GM23248 (cell line): Measurements from ENCODE around the gene ANXA8. TPM values are rescaled to one million over a fixed set of nuclear protein-coding genes. Genes with fewer than 3 reads are reported as not detected.
"Not testable (repeated sequence)": the region's sequence is repeated elsewhere in the genome, so short reads cannot be mapped to it uniquely, and the experiment has no call there.

Experiments
- DNase-seq: peaks from one replicate; pipeline ENCODE4 v3.0.0-alpha.2; 2015
- H2AFZ ChIP-seq: fragments of 200-600 bp; sonication (generic); 2 replicates; pipeline ENCODE4 v1.6.1; 2016; ENCODE audit warnings: antibody characterized with exemption
- H3F3A ChIP-seq: fragments of 200-600 bp; sonication (generic); 2 replicates; pipeline ENCODE4 v1.6.1; 2016; ENCODE audit warnings: mild to moderate bottlenecking, antibody characterized with exemption, mixed run types; ENCODE audit not compliant: insufficient read depth
- H3K27ac ChIP-seq: fragments of 200-600 bp; sonication (generic); 2 replicates; pipeline ENCODE4 v1.5.1; 2016; ENCODE audit warnings: mild to moderate bottlenecking
- H3K27me3 ChIP-seq: fragments of 200-600 bp; sonication (generic); replicated peaks from 2 replicates; pipeline ENCODE4 v1.6.1; 2016; ENCODE audit warnings: mild to moderate bottlenecking; ENCODE audit not compliant: insufficient read depth
- H3K36me3 ChIP-seq: fragments of 200-600 bp; sonication (generic); 2 replicates; pipeline ENCODE4 v1.6.1; 2016; ENCODE audit warnings: low read depth, mild to moderate bottlenecking
- H3K4me1 ChIP-seq: fragments of 200-600 bp; sonication (generic); 2 replicates; pipeline ENCODE4 v1.6.1; 2016; ENCODE audit warnings: mild to moderate bottlenecking; ENCODE audit not compliant: insufficient read depth
- H3K4me2 ChIP-seq: fragments of 200-600 bp; sonication (generic); one replicate; pipeline ENCODE4 v1.6.1; 2016; ENCODE audit warnings: mild to moderate bottlenecking; ENCODE audit not compliant: unreplicated experiment
- H3K4me3 ChIP-seq: fragments of 200-600 bp; sonication (generic); 2 replicates; pipeline ENCODE4 v1.5.1; 2016; ENCODE audit warnings: mild to moderate bottlenecking
- H3K79me2 ChIP-seq: fragments of 200-600 bp; sonication (generic); 2 replicates; pipeline ENCODE4 v1.6.1; 2016; ENCODE audit warnings: mild to moderate bottlenecking; ENCODE audit not compliant: insufficient read depth
- H3K9ac ChIP-seq: fragments of 200-600 bp; sonication (generic); 2 replicates; pipeline ENCODE4 v1.6.1; 2016; ENCODE audit warnings: mild to moderate bottlenecking
- H3K9me2 ChIP-seq: fragments of 200-600 bp; sonication (generic); 2 replicates; pipeline ENCODE4 v1.6.1; 2016; ENCODE audit warnings: mixed run types, mild to moderate bottlenecking, moderate library complexity; ENCODE audit not compliant: insufficient read depth
- H3K9me3 ChIP-seq: fragments of 200-600 bp; sonication (generic); one replicate; pipeline ENCODE4 v1.6.1; 2017; ENCODE audit warnings: low read depth
- H4K20me1 ChIP-seq: fragments of 200-600 bp; sonication (generic); 2 replicates; pipeline ENCODE4 v1.6.0; 2016; ENCODE audit not compliant: insufficient read depth
- EZH2 ChIP-seq: fragments of 200-600 bp; sonication (generic); IDR thresholded peaks from 2 replicates; pipeline ENCODE4 v1.6.1; 2018; ENCODE audit warnings: antibody characterized with exemption, mild to moderate bottlenecking; ENCODE audit not compliant: insufficient read depth, poor library complexity, severe bottlenecking
- EZH2phosphoT487 ChIP-seq: fragments of 200-600 bp; sonication (generic); IDR thresholded peaks from 2 replicates; pipeline ENCODE4 v1.6.1; 2018; ENCODE audit warnings: antibody characterized with exemption, moderate library complexity, mild to moderate bottlenecking, low read depth; ENCODE audit not compliant: insufficient read depth
- WGBS, 2 experiments: methylation state at CpG; one replicate each; pipeline ENCODE4 v1.1.6; 2015 to 2017; ENCODE audit warnings: low lambda C conversion rate in 2 of 2, low coverage in 1 of 2; ENCODE audit errors: missing lambda C conversion rate in 2 of 2; 5-methylcytosine and 5-hydroxymethylcytosine counted together
- in situ Hi-C: fragments of 300-500 bp; cut with MboI; formaldehyde crosslinking; loops from 2 replicates; pipeline ENCODE4 v1.15.0; 2020
- polyA plus RNA-seq: library from polyadenylated mRNA; unstranded; fragments of >200 nt; fragmentation: Nextera tagmentation; extraction: Ambion mirVana; gene quantifications from 2 replicates; pipeline ENCODE4 v1.2.1, GENCODE V29; 2016
- total RNA-seq: library from RNA; depleted of rRNA; stranded (reverse); fragments of >200 nt; shearing (Covaris generic); gene quantifications from 2 replicates; pipeline ENCODE4 v1.2.3, GENCODE V29; 2014

The ANXA8 gene
- total and polyA plus RNA-seq, 2 experiments from 2014 or later, result 3.4 to 4.5 TPM

GRCh38 chr10:47456794-47457527 is 27.0 kb downstream of the ANXA8 start:
- TF ChIP-seq EZH2phosphoT487 (no peak), EZH2 (no peak)
- no peak overlapping the region for H3K9ac ChIP-seq
- 87 to 89% methylated on average over 6 of the region's 6 CpGs for WGBS, 2 experiments
- H3F3A ChIP-seq, result no peaks in the 10 kb centered on the region
- DNase-seq, result no peak
- no peaks in the 10 kb centered on the region for H3K36me3 ChIP-seq
- no peaks in the 10 kb centered on the region for H3K9me3 ChIP-seq
- no peak overlapping the region for H2AFZ ChIP-seq
- H4K20me1 ChIP-seq, result no peaks in the 10 kb centered on the region
- H3K9me2 ChIP-seq, result no peaks in the 10 kb centered on the region
- H3K4me1 ChIP-seq, result peaks cover 18% of the 10 kb centered on the region
- no peak overlapping the region for H3K4me2 ChIP-seq
- in situ Hi-C loops, result no loop called here
- H3K27me3 ChIP-seq, result no peaks in the 10 kb centered on the region
- H3K27ac ChIP-seq, result no peak overlapping the region
- H3K79me2 ChIP-seq, result no peaks in the 10 kb centered on the region
- H3K4me3 ChIP-seq, result no peak overlapping the region

GRCh38 chr10:47456079-47456785 is 27.7 kb downstream of the ANXA8 start:
- Histone ChIP-seq H3K79me2 (no peaks in the 10 kb centered on the region), H3K4me1 (peaks cover 18% of the 10 kb centered on the region), H3K27me3 (no peaks in the 10 kb centered on the region), H3K9me2 (no peaks in the 10 kb centered on the region), H3K4me2 (no peak overlapping the region), H3K4me3 (no peak overlapping the region), H3K9me3 (no peaks in the 10 kb centered on the region), H4K20me1 (no peaks in the 10 kb centered on the region), H3K27ac (no peak overlapping the region), H3K9ac (no peak overlapping the region), H3K36me3 (no peaks in the 10 kb centered on the region), H3F3A (no peaks in the 10 kb centered on the region), H2AFZ (no peak overlapping the region)
- TF ChIP-seq EZH2phosphoT487 (no peak), EZH2 (no peak)
- 73 to 80% methylated on average over 8 of the region's 8 CpGs for WGBS, 2 experiments
- in situ Hi-C loops, result no loop called here
- no peak for DNase-seq

- H3K9me3 ChIP-seq, DNase-seq, H2AFZ ChIP-seq, H3K36me3 ChIP-seq, H3K27me3 ChIP-seq, in situ Hi-C loops, H3K9me2 ChIP-seq, H3K9ac ChIP-seq, H3F3A ChIP-seq, H3K4me3 ChIP-seq, H3K27ac ChIP-seq, H3K4me2 ChIP-seq, H3K79me2 ChIP-seq, H4K20me1 ChIP-seq: not testable (repeated sequence)
- peaks cover 12% of the 10 kb centered on the region for H3K4me1 ChIP-seq
- WGBS, 2 experiments, result 61 to 69% methylated on average over 9 of the region's 9 CpGs
These were observed 28.4 kb downstream of the ANXA8 start for GRCh38 chr10:47455350-47456078.

GRCh38 chr10:47454780-47455058 is 29.2 kb downstream of the ANXA8 start:
- H3K9me2 ChIP-seq, result no peaks in the 10 kb centered on the region
- no peaks in the 10 kb centered on the region for H3F3A ChIP-seq
- no peak overlapping the region for H3K4me3 ChIP-seq
- H3K9me3 ChIP-seq, result no peaks in the 10 kb centered on the region
- DNase-seq, result no peak
- H3K36me3 ChIP-seq, result no peaks in the 10 kb centered on the region
- no peaks in the 10 kb centered on the region for H3K27me3 ChIP-seq
- TF ChIP-seq EZH2 (no peak), EZH2phosphoT487 (no peak)
- no peaks in the 10 kb centered on the region for H3K79me2 ChIP-seq
- H3K4me1 ChIP-seq, result peaks cover 11% of the 10 kb centered on the region
- no peak overlapping the region for H3K27ac ChIP-seq
- in situ Hi-C loops, result no loop called here
- 75 to 79% methylated on average over 3 of the region's 3 CpGs for WGBS, 2 experiments
- no peak overlapping the region for H3K4me2 ChIP-seq
- H4K20me1 ChIP-seq, result no peaks in the 10 kb centered on the region
- H2AFZ ChIP-seq, result no peak overlapping the region
- H3K9ac ChIP-seq, result no peak overlapping the region
